A673 (cell line): ENCODE measurements around the gene ZNF35. TPM values are rescaled to one million over a fixed set of nuclear protein-coding genes. Genes with fewer than 3 reads are reported as not detected.

ENCODE experiments used
- BruUV-seq: library from RNA; stranded (reverse); fragments of 400-500 nt; replicated peaks from 2 replicates; lab custom pipeline; 2021; lab: Mats Ljungman, UMichigan
- CTCF ChIA-PET: fragments of 300-600 bp; sonication (Branson Sonifier 250); formaldehyde crosslinking; loops from one replicate; lab custom pipeline; 2022; ENCODE audit warnings: antibody characterized with exemption; lab: Charles Lee
- POLR2A ChIA-PET: fragments of 300-600 bp; sonication (Branson Sonifier 250); formaldehyde crosslinking; loops from one replicate; lab custom pipeline; 2022; ENCODE audit warnings: antibody characterized with exemption; ENCODE audit not compliant: low non-redundant PET; lab: Charles Lee
- DNase-seq: peaks from one replicate; pipeline ENCODE4 v3.0.0-alpha.2; 2015; ENCODE audit warnings: low spot score
- H3K27ac ChIP-seq: fragments of 200-600 bp; sonication (generic); 2 replicates; pipeline ENCODE4 v1.5.1; 2016; ENCODE audit warnings: mixed run types, low read depth, mild to moderate bottlenecking, mixed read lengths, antibody characterized with exemption, low read length; ENCODE audit not compliant: poor library complexity, severe bottlenecking
- H3K27me3 ChIP-seq: fragments of 200-600 bp; sonication (generic); replicated peaks from 2 replicates; pipeline ENCODE4 v1.6.1; 2017; ENCODE audit warnings: mixed run types, low read depth, mild to moderate bottlenecking, mixed read lengths, antibody characterized with exemption, low read length; ENCODE audit not compliant: insufficient read depth, poor library complexity
- H3K36me3 ChIP-seq: fragments of 200-600 bp; sonication (generic); 2 replicates; pipeline ENCODE4 v1.6.1; 2016; ENCODE audit warnings: mixed run types, mild to moderate bottlenecking, mixed read lengths, antibody characterized with exemption, low read length; ENCODE audit not compliant: insufficient read depth, poor library complexity, severe bottlenecking
- H3K4me1 ChIP-seq: fragments of 200-600 bp; sonication (generic); 2 replicates; pipeline ENCODE4 v1.6.1; 2017; ENCODE audit warnings: mixed run types, mild to moderate bottlenecking, mixed read lengths, antibody characterized with exemption, low read length; ENCODE audit not compliant: insufficient read depth, poor library complexity, severe bottlenecking
- H3K4me3 ChIP-seq: fragments of 200-600 bp; sonication (generic); 2 replicates; pipeline ENCODE4 v1.5.1; 2016; ENCODE audit warnings: low read depth, mixed run types, mild to moderate bottlenecking, mixed read lengths, low read length; ENCODE audit not compliant: poor library complexity, severe bottlenecking
- H3K9me3 ChIP-seq: fragments of 200-600 bp; sonication (generic); 2 replicates; pipeline ENCODE4 v1.6.1; 2016; ENCODE audit warnings: mixed run types, low read depth, mild to moderate bottlenecking, mixed read lengths, antibody characterized with exemption, low read length; ENCODE audit not compliant: poor library complexity, severe bottlenecking
- EZH2 ChIP-seq: fragments of 200-600 bp; sonication (generic); IDR thresholded peaks from 2 replicates; pipeline ENCODE4 v1.6.1; 2017; ENCODE audit warnings: borderline replicate concordance, low read depth, mild to moderate bottlenecking, mixed read lengths, antibody characterized with exemption, low read length; ENCODE audit not compliant: poor library complexity, severe bottlenecking
- intact Hi-C: fragments of 100-400 bp; cut with micrococcal nuclease; formaldehyde crosslinking; loops from one replicate; pipeline ENCODE4 v1.10.0; 2022; ENCODE audit not compliant: unreplicated experiment
- total RNA-seq: library from RNA; stranded (reverse); gene quantifications from 2 replicates; pipeline ENCODE4 v1.2.3, GENCODE V29; 2021
- TF ChIP-seq, protein P1 (sequence below): fragments of 300-800, 200-600 bp; sonication (generic); conservative IDR thresholded peaks from 2 replicates; pipeline ENCODE4 v1.5.1; 2017; ENCODE audit warnings: low read depth, mild to moderate bottlenecking, antibody characterized with exemption, low read length, moderate library complexity, mixed read lengths

The ZNF35 gene
- total RNA-seq, 1 experiment from 2014 or later = 11.3 TPM

GRCh38 chr3:44649709-44650108 lies 1.2 kb downstream of the ZNF35 start:
- Histone ChIP-seq H3K27ac (no peak overlapping the region), H3K9me3 (no peaks in the 10 kb centered on the region), H3K4me3 (no peak overlapping the region), H3K4me1 (no peaks in the 10 kb centered on the region), H3K36me3 (peaks cover 17% of the 10 kb centered on the region), H3K27me3 (no peaks in the 10 kb centered on the region)
- intact Hi-C loops = no loop called here
- DNase-seq = no peak
- ChIA-PET POLR2A (no interaction called here), CTCF (no interaction called here)
- TF ChIP-seq, protein P1, sequence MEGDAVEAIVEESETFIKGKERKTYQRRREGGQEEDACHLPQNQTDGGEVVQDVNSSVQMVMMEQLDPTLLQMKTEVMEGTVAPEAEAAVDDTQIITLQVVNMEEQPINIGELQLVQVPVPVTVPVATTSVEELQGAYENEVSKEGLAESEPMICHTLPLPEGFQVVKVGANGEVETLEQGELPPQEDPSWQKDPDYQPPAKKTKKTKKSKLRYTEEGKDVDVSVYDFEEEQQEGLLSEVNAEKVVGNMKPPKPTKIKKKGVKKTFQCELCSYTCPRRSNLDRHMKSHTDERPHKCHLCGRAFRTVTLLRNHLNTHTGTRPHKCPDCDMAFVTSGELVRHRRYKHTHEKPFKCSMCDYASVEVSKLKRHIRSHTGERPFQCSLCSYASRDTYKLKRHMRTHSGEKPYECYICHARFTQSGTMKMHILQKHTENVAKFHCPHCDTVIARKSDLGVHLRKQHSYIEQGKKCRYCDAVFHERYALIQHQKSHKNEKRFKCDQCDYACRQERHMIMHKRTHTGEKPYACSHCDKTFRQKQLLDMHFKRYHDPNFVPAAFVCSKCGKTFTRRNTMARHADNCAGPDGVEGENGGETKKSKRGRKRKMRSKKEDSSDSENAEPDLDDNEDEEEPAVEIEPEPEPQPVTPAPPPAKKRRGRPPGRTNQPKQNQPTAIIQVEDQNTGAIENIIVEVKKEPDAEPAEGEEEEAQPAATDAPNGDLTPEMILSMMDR = no peak
- no peak for TF ChIP-seq EZH2
- BruUV-seq = no TSS peak

GRCh38 chr3:44654039-44654438 lies 5.5 kb downstream of the ZNF35 start:
- POLR2A ChIA-PET = no interaction called here
- H3K4me3 ChIP-seq = no peak overlapping the region
- H3K36me3 ChIP-seq = peaks cover 36% of the 10 kb centered on the region
- peaks cover 9% of the 10 kb centered on the region for H3K9me3 ChIP-seq
- no TSS peak for BruUV-seq
- no peak for DNase-seq
- H3K4me1 ChIP-seq = no peaks in the 10 kb centered on the region
- TF ChIP-seq EZH2 = no peak
- TF ChIP-seq, protein P1 = no peak
- no peak overlapping the region for H3K27ac ChIP-seq
- H3K27me3 ChIP-seq = no peaks in the 10 kb centered on the region
- CTCF ChIA-PET = no interaction called here
- intact Hi-C loops = no loop called here

DNA sequence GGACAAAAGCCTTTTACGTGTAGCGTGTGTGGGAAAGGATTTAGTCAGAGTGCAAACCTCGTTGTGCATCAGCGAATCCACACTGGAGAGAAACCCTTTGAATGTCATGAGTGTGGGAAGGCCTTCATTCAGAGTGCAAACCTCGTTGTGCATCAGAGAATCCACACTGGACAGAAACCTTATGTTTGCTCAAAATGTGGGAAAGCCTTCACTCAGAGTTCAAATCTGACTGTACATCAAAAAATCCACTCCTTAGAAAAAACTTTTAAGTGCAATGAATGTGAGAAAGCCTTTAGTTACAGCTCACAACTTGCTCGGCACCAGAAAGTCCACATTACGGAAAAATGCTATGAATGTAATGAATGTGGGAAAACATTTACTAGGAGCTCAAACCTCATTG lies 10.5 kb downstream of the ZNF35 start:
- BruUV-seq = no TSS peak
- peaks cover 41% of the 10 kb centered on the region for H3K36me3 ChIP-seq

More for the DNA sequence above, 10.5 kb downstream of the ZNF35 start:
- ChIA-PET POLR2A (no interaction called here), CTCF (no interaction called here)
- no peaks in the 10 kb centered on the region for H3K27me3 ChIP-seq
- H3K4me1 ChIP-seq = no peaks in the 10 kb centered on the region
- intact Hi-C loops = no loop called here
- TF ChIP-seq, protein P1 = no peak
- TF ChIP-seq EZH2 = no peak
- no peak overlapping the region for H3K4me3 ChIP-seq
- no peak for DNase-seq
- H3K27ac ChIP-seq = no peak overlapping the region
- H3K9me3 ChIP-seq = peaks cover 13% of the 10 kb centered on the region
